GM12878 (cell line): ENCODE results near the gene AJM1. TPM values are rescaled to one million over a fixed set of nuclear protein-coding genes. Genes with fewer than 3 reads are reported as not detected.

Experiments used
- ATAC-seq: fragments of 200-7000 bp; cut with Tn5 transposase; 3 replicates; pipeline ENCODE4 v1.9.1; 2020; ENCODE audit warnings: mild to moderate bottlenecking, moderate library complexity
- BruUV-seq: library from RNA; stranded (reverse); fragments of 400-500 nt; replicated peaks from 2 replicates; lab custom pipeline; 2021; lab: Mats Ljungman, UMichigan
- CTCF ChIA-PET: fragments of 300-600 bp; sonication (Branson Sonifier 250); formaldehyde crosslinking; extraction: SDS; loops from one replicate; lab custom pipeline; 2021; ENCODE audit warnings: inconsistent platforms; lab: Yijun Ruan, JAX
- POLR2A ChIA-PET: fragments of 350-600 bp; formaldehyde crosslinking; extraction: SDS; loops from one replicate; lab custom pipeline; 2021; ENCODE audit warnings: inconsistent platforms; lab: Charles Lee
- RAD21 ChIA-PET: fragments of 300-600 bp; sonication (Branson Sonifier 250); formaldehyde crosslinking; loops from one replicate; lab custom pipeline; 2023; ENCODE audit warnings: antibody characterized with exemption; ENCODE audit not compliant: unreplicated experiment; lab: Charles Lee
- SMC1A ChIA-PET: fragments of 300-600 bp; sonication (Branson Sonifier 250); formaldehyde crosslinking; loops from one replicate; lab custom pipeline; 2023; ENCODE audit not compliant: unreplicated experiment, uncharacterized antibody; lab: Charles Lee
- DNase-seq: peaks from one replicate; pipeline ENCODE4 v3.0.0-alpha.2; 2011; ENCODE audit warnings: low read depth, low spot score
- FAIRE-seq: peaks from 3 replicates; lab custom pipeline; 2011; peaks lifted over from hg19 to GRCh38; lab: Jason Lieb, UNC
- H2AFZ ChIP-seq: 2 replicates; pipeline ENCODE4 v1.6.0; 2011; ENCODE audit warnings: low read depth, low read length, control low read depth; ENCODE audit not compliant: control insufficient read depth
- H3K27ac ChIP-seq: 2 replicates; pipeline ENCODE4 v1.5.1; 2011; ENCODE audit warnings: control low read depth; ENCODE audit not compliant: control insufficient read depth, insufficient read depth
- H3K27me3 ChIP-seq, 2 experiments: replicated peaks in 1 of 2; 2 replicates each; pipeline versions ENCODE4 v1.6.0 to v1.6.1; 2011; ENCODE audit warnings: low read length in 1 of 2; ENCODE audit not compliant: control insufficient read depth in 2 of 2, insufficient read depth in 2 of 2
- H3K36me3 ChIP-seq, 2 experiments: 2 replicates each; pipeline ENCODE4 v1.5.1; 2011; ENCODE audit warnings: low read length in 1 of 2; ENCODE audit not compliant: control insufficient read depth in 2 of 2, insufficient read depth in 2 of 2
- H3K4me1 ChIP-seq: 2 replicates; pipeline ENCODE4 v1.6.1; 2011; ENCODE audit warnings: mild to moderate bottlenecking, low read length, moderate library complexity, mixed read lengths; ENCODE audit not compliant: control insufficient read depth, insufficient read depth
- H3K4me2 ChIP-seq: 2 replicates; pipeline ENCODE4 v1.6.0; 2011; ENCODE audit warnings: control low read depth; ENCODE audit not compliant: control insufficient read depth, insufficient read depth
- H3K4me3 ChIP-seq: fragments of 200-600 bp; sonication (generic); 2 replicates; pipeline ENCODE4 v1.5.1; 2016
- H3K79me2 ChIP-seq: 2 replicates; pipeline ENCODE4 v1.6.0; 2011; ENCODE audit warnings: low read length; ENCODE audit not compliant: control insufficient read depth, insufficient read depth
- H3K9ac ChIP-seq: 2 replicates; pipeline ENCODE4 v1.8.0; 2011; ENCODE audit warnings: low read length, control low read depth, mixed read lengths; ENCODE audit not compliant: control insufficient read depth, insufficient read depth
- H3K9me3 ChIP-seq: replicated peaks from 3 replicates; pipeline ENCODE4 v1.5.1; 2011; ENCODE audit warnings: mild to moderate bottlenecking, low read length; ENCODE audit not compliant: control insufficient read depth, insufficient read depth
- H4K20me1 ChIP-seq: 2 replicates; pipeline ENCODE4 v1.6.0; 2011; ENCODE audit not compliant: control insufficient read depth, insufficient read depth
- BCL11A ChIP-seq: IDR thresholded peaks from 2 replicates; pipeline ENCODE4 v1.6.1; 2011; ENCODE audit warnings: low read depth, low read length
- MLLT1 ChIP-seq: fragments of 450-650 bp; IDR thresholded peaks from 2 replicates; pipeline ENCODE4 v1.6.1; 2016; ENCODE audit warnings: mild to moderate bottlenecking
- MTA2 ChIP-seq: fragments of 450-650 bp; IDR thresholded peaks from 2 replicates; pipeline ENCODE4 v1.6.1; 2016; ENCODE audit warnings: low read depth, mild to moderate bottlenecking, moderate library complexity
- MTA3 ChIP-seq: IDR thresholded peaks from 2 replicates; pipeline ENCODE4 v1.6.1; 2012; ENCODE audit warnings: low read length, inconsistent platforms, borderline replicate concordance
- NR2C1 ChIP-seq: fragments of 450-650 bp; IDR thresholded peaks from 2 replicates; pipeline ENCODE4 v1.6.1; 2017; ENCODE audit warnings: antibody characterized with exemption, mild to moderate bottlenecking, moderate library complexity
- ZNF622 ChIP-seq: fragments of 450-650 bp; IDR thresholded peaks from 2 replicates; pipeline ENCODE4 v1.6.1; 2017; ENCODE audit warnings: mild to moderate bottlenecking, inconsistent platforms
- WGBS: methylation state at CpG from one replicate; pipeline ENCODE4 v1.1.6; 2016; ENCODE audit warnings: low lambda C conversion rate; ENCODE audit not compliant: insufficient replicate concordance, insufficient coverage; ENCODE audit errors: missing lambda C conversion rate; 5-methylcytosine and 5-hydroxymethylcytosine counted together
- in situ Hi-C: fragments of 300-500 bp; cut with MboI; formaldehyde crosslinking; loops from 9 replicates; pipeline ENCODE4 v1.14.3; 2018; ENCODE audit warnings: mixed read lengths
- intact Hi-C: fragments of 100-400 bp; cut with micrococcal nuclease; formaldehyde crosslinking; loops from one replicate; pipeline ENCODE4 v1.14.2; 2022; ENCODE audit not compliant: unreplicated experiment
- polyA plus RNA-seq, 11 experiments: library from polyadenylated mRNA; depleted of rRNA in 4 of 11; unstranded in 6 of 11; stranded (reverse) in 5 of 11; fragments of >200 nt; fragmentation: Nextera tagmentation in 4 of 11; fragmentation: Illumina TruSeq in 1 of 11; extraction: Ambion mirVana in 4 of 11; extraction: Trizol in 1 of 11; gene quantifications; 1 replicate in 1 of 11; 2 replicates in 10 of 11; pipeline versions ENCODE4 v1.2.1 to v1.2.3, GENCODE V29; 2011 to 2016; ENCODE audit warnings: inconsistent platforms in 2 of 11, missing spikeins in 2 of 11, low read depth in 1 of 11
- total RNA-seq, 4 experiments: library from RNA; depleted of rRNA in 3 of 4; stranded (reverse); fragments of >200 nt in 3 of 4; fragmentation: Illumina TruSeq in 1 of 4; extraction: Trizol in 1 of 4; gene quantifications; 2 replicates each; pipeline versions ENCODE4 v1.2.1 to v1.2.3, GENCODE V29; 2013 to 2021

Gene AJM1
- total and polyA plus RNA-seq, 10 of the 15 experiments (the other 5 are each of a cell fraction or from before 2014, with no cell fraction given) = 0.06 to 2.5 (median 1.0) TPM; not detected in 2

DNA sequence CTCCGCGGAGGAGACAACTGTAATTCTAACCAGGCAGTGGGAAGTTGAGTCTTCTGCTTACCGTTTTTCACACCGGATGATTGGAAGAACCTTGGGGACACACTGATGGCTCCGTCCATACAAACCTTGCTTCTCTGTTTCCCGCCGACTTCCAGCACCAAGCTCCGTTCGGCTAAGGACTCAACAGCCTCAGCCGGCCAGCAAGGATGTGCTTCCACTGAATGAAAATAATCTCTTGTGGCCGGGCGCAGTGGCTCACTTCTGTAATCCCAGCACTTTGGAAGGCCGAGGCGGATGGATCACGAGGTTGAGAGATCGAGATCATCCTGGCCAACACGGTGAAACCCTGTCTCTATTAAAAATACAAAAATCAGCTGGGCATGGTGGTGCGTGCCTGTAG lies 25.6 kb downstream of the AJM1 start:
- intact Hi-C loops (no loop called here), in situ Hi-C loops (no loop called here)
- H3K27ac ChIP-seq = no peak overlapping the region
- no peak overlapping the region for H2AFZ ChIP-seq
- BruUV-seq = no TSS peak
- H3K4me3 ChIP-seq = no peak overlapping the region
- H3K36me3 ChIP-seq = peaks cover 3% of the 10 kb centered on the region in 2 experiments; a peak in 3 of 4 replicates
- no peaks in the 10 kb centered on the region for H4K20me1 ChIP-seq
- 98% methylated on average over 18 of the region's 18 CpGs for WGBS
- SMC1A ChIA-PET = interaction anchor here (1.8 kb wide), 1 partner anchor 14 kb away, joined by 9 read pairs; no protein-coding TSS in a partner anchor
- peaks cover 24% of the 10 kb centered on the region for H3K79me2 ChIP-seq
- FAIRE-seq (no peak), DNase-seq (no peak), ATAC-seq (no peak)
- peaks cover 5% of the 10 kb centered on the region for H3K4me1 ChIP-seq
- CTCF ChIA-PET = interaction anchor here (0.8 kb wide), 1 partner anchor 13 kb away, joined by 3 read pairs; no protein-coding TSS in a partner anchor
- H3K4me2 ChIP-seq = no peak overlapping the region
- no peak overlapping the region for H3K9ac ChIP-seq
- no peaks in the 10 kb centered on the region for H3K27me3 ChIP-seq
- RAD21 ChIA-PET = no interaction called here
- TF ChIP-seq MLLT1 (peak; percentile 69; the same call in 1 of the 2 replicates), MTA2 (no peak), MTA3 (no peak), BCL11A (no peak), NR2C1 (no peak), ZNF622 (no peak)
- peaks cover 5% of the 10 kb centered on the region; the same call in 1 of the 3 replicates for H3K9me3 ChIP-seq
- POLR2A ChIA-PET = interaction anchor here (1.5 kb wide), 1 partner anchor 14 kb away, joined by 5 read pairs; no protein-coding TSS in a partner anchor
